Transverse colon (tissue), 4 donors: ENCODE data around the gene PTPN9.

ENCODE experiments used
- POLR2A ChIP-seq: fragments of 450-650 bp; IDR thresholded peaks from one replicate; pipeline ENCODE4 v1.6.1; 2016; ENCODE audit warnings: antibody characterized with exemption, mild to moderate bottlenecking, moderate library complexity
- POLR2AphosphoS5 ChIP-seq, 3 donors: sonication (generic); formaldehyde crosslinking; IDR thresholded peaks; one replicate each; pipeline ENCODE4 v1.6.1; 2016; ENCODE audit warnings: antibody characterized with exemption in 3 of 3
- TF ChIP-seq, protein P1 (sequence below), 5 experiments: fragments of 200-600 bp in 3 of 5; fragments of 450-650 bp in 2 of 5; sonication (generic) in 3 of 5; IDR thresholded peaks; 1 replicate in 2 of 5; 2 replicates in 3 of 5; pipeline ENCODE4 v1.5.1; 2016 to 2017; ENCODE audit warnings: antibody characterized with exemption in 5 of 5, inconsistent platforms in 3 of 5, mild to moderate bottlenecking in 2 of 5, moderate library complexity in 1 of 5

DNA sequence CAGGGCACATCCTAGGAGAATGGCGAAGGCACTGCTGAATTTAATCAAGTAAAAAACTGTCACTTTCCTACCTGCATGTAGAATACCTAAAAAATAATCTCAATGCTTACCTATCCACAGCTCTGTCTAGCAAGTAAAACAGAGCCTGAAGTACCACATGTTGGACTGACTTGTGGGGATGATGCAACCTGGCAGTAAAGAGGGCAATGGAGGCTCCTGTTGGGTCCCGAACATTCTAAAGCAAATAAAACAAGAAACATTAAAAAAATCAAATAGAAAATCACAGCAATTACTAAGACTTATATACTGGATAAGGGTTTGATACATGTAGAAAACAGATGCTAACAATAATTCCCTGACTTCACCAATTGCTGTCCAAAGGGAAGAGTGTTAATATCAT, 56.1 kb downstream of the PTPN9 start:
- TF ChIP-seq, protein P1, sequence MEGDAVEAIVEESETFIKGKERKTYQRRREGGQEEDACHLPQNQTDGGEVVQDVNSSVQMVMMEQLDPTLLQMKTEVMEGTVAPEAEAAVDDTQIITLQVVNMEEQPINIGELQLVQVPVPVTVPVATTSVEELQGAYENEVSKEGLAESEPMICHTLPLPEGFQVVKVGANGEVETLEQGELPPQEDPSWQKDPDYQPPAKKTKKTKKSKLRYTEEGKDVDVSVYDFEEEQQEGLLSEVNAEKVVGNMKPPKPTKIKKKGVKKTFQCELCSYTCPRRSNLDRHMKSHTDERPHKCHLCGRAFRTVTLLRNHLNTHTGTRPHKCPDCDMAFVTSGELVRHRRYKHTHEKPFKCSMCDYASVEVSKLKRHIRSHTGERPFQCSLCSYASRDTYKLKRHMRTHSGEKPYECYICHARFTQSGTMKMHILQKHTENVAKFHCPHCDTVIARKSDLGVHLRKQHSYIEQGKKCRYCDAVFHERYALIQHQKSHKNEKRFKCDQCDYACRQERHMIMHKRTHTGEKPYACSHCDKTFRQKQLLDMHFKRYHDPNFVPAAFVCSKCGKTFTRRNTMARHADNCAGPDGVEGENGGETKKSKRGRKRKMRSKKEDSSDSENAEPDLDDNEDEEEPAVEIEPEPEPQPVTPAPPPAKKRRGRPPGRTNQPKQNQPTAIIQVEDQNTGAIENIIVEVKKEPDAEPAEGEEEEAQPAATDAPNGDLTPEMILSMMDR (IDR thresholded peaks at IDR 0.05), result no peak
- no peak for TF ChIP-seq POLR2AphosphoS5 (IDR thresholded peaks at IDR 0.05)
- no peak for TF ChIP-seq POLR2A
